NCI-H2081 treated with DMSO at 0.1 percent for 48 hours (cell line): ENCODE results near the gene PELI2.

Experiments used
- DNase-seq: peaks from one replicate; lab custom pipeline; 2025; lab: John Stamatoyannopoulos, UW

Gene PELI2

GRCh38 chr14:56117765-56118610 lies at the start of gene PELI2:
Gene PELI2, plus strand, starts transcription at chr14:56118411. Its CDS starts 250 bp downstream, at chr14:56118661.
- DNase-seq = peak; percentile 27

GRCh38 chr14:56073799-56074198 lies 44.4 kb upstream of the PELI2 start:
- DNase-seq = no peak

- DNase-seq = no peak
These were observed 42.9 kb upstream of the PELI2 start for GRCh38 chr14:56075301-56075700.

GRCh38 chr14:56081139-56081538 lies 37.1 kb upstream of the PELI2 start:
- DNase-seq = no peak

- no peak for DNase-seq
These were observed 35.3 kb upstream of the PELI2 start for GRCh38 chr14:56082880-56083279.

GRCh38 chr14:56085471-56085870 lies 32.7 kb upstream of the PELI2 start:
- DNase-seq = no peak

- DNase-seq = no peak
These were observed 30.3 kb upstream of the PELI2 start for GRCh38 chr14:56087671-56088471.

- DNase-seq = no peak
These were observed 29.3 kb upstream of the PELI2 start for GRCh38 chr14:56088941-56089340.

GRCh38 chr14:56092763-56093162 lies 25.4 kb upstream of the PELI2 start:
- no peak for DNase-seq

- DNase-seq = no peak
These were observed 24.1 kb upstream of the PELI2 start for GRCh38 chr14:56094076-56094475.

GRCh38 chr14:56098021-56098420 lies 20.2 kb upstream of the PELI2 start:
- no peak for DNase-seq

- DNase-seq = no peak
These were observed 19.0 kb upstream of the PELI2 start for GRCh38 chr14:56099081-56099797.

GRCh38 chr14:56100556-56100955 lies 17.7 kb upstream of the PELI2 start:
- no peak for DNase-seq

- no peak for DNase-seq
These were observed 15.3 kb upstream of the PELI2 start for GRCh38 chr14:56102941-56103340.

GRCh38 chr14:56107615-56108014 lies 10.6 kb upstream of the PELI2 start:
- no peak for DNase-seq

- no peak for DNase-seq
These were observed 10.2 kb upstream of the PELI2 start for GRCh38 chr14:56108057-56108456.

- DNase-seq = no peak
These were observed 5.4 kb upstream of the PELI2 start for GRCh38 chr14:56112781-56113180.

GRCh38 chr14:56115334-56115870 lies 2.8 kb upstream of the PELI2 start:
- DNase-seq = no peak

- DNase-seq = no peak
These were observed 2.0 kb upstream of the PELI2 start for GRCh38 chr14:56115976-56116893.

- DNase-seq = no peak
These were observed 485 bp downstream of the PELI2 start for GRCh38 chr14:56118611-56119181.
